A549 (cell line): ENCODE measurements around the gene FRZB.

Source experiments
- CTCF ChIP-seq: fragments of >200 bp; sonication (Bioruptor Twin); formaldehyde crosslinking; IDR thresholded peaks from 3 replicates; pipeline ENCODE4 v1.5.1; 2016
- HDAC2 ChIP-seq: fragments of 200-600 bp; sonication (generic); IDR thresholded peaks from 2 replicates; pipeline ENCODE4 v1.6.1; 2016
- HEYL ChIP-seq: fragments of 250-450 bp; sonication (Bioruptor Pico); IDR thresholded peaks from 2 replicates; pipeline ENCODE4 v1.8.0; 2021; ENCODE audit warnings: mild to moderate bottlenecking, moderate library complexity
- JUN ChIP-seq, 2 experiments: fragments of >200 bp; sonication (Bioruptor Twin); formaldehyde crosslinking; IDR thresholded peaks; 2 replicates in 1 of 2; 3 replicates in 1 of 2; pipeline ENCODE4 v1.6.1; 2016 to 2017
- MAZ ChIP-seq: fragments of 150-350 bp; IDR thresholded peaks from 2 replicates; pipeline ENCODE4 v1.6.1; 2014; ENCODE audit warnings: antibody characterized with exemption, low read depth, low read length, borderline replicate concordance
- POLR2A ChIP-seq: IDR thresholded peaks from 2 replicates; pipeline ENCODE4 v1.6.1; 2012; ENCODE audit warnings: mild to moderate bottlenecking, low read length
- RAD21 ChIP-seq, 2 experiments: fragments of >200 bp in 1 of 2; sonication (Bioruptor Twin) in 1 of 2; formaldehyde crosslinking in 1 of 2; IDR thresholded peaks in 1 of 2; conservative IDR thresholded peaks in 1 of 2; 2 replicates in 1 of 2; 3 replicates in 1 of 2; pipeline ENCODE4 v1.6.1; 2012 to 2018; ENCODE audit warnings: inconsistent platforms in 1 of 2

DNA sequence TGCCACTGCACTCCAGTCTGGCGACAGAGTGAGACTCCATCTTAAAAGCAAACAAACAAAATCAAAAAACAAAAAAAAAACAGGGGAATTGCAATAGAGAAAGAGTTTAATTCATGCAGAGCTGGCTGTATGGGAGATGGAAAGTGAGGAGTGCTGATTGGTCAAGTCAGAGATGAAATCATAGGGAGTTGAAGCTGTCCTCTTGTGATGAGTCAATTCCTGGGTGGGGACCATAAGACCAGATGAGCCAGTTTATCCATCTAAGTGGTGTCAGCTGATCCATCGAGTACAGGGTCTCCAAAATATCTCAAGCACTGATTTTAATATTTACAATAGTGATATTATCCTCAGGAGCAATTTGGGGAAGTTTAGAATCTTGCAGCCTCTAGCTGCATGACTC lies 45.3 kb downstream of the FRZB start:
- no peak for TF ChIP-seq CTCF
- TF ChIP-seq HDAC2, result no peak
- TF ChIP-seq MAZ, result no peak
- no peak for TF ChIP-seq POLR2A
- TF ChIP-seq RAD21 (conservative IDR thresholded peaks at IDR 0.05 in 1 of 2, IDR thresholded peaks at IDR 0.05 in 1 of 2), result no peak
- no peak for TF ChIP-seq JUN (IDR thresholded peaks at IDR 0.05)
- TF ChIP-seq HEYL (CRISPR knock-in tag), result no peak
